Stimulated activated naive CD8-positive, alpha-beta T cell treated with anti-CD3 and anti-CD28 coated beads, Interleukin-15, amount 100 ng/mL, for 72 hours (primary cell): ENCODE measurements around the gene USP22.
"Not testable (repeated sequence)": the region's sequence is repeated elsewhere in the genome, so short reads cannot be mapped to it uniquely, and the experiment has no call there.

Source experiments
- ATAC-seq: fragments of 150-1000 bp; cut with Tn5 transposase; 2 replicates; pipeline ENCODE4 v1.10.0; 2021; ENCODE audit warnings: mild to moderate bottlenecking, moderate library complexity
- DNase-seq, 2 donors: peaks; one replicate each; pipeline ENCODE4 v3.0.0; 2021 to 2022
- H3K27ac Mint-ChIP-seq, 2 donors: one replicate each; pipeline ENCODE4 v1.8.0; 2022; ENCODE audit warnings: mild to moderate bottlenecking in 2 of 2, mixed read lengths in 2 of 2, moderate library complexity in 2 of 2
- H3K27me3 Mint-ChIP-seq: one replicate; pipeline ENCODE4 v1.8.0; 2022; ENCODE audit warnings: mixed read lengths
- H3K4me1 Mint-ChIP-seq: one replicate; pipeline ENCODE4 v1.8.0; 2022; ENCODE audit warnings: mild to moderate bottlenecking, mixed read lengths
- H3K4me3 Mint-ChIP-seq, 2 donors: one replicate each; pipeline ENCODE4 v1.8.0; 2022; ENCODE audit warnings: mild to moderate bottlenecking in 2 of 2, mixed read lengths in 2 of 2, moderate library complexity in 1 of 2
- H3K9me3 Mint-ChIP-seq, 2 donors: one replicate each; pipeline ENCODE4 v1.8.0; 2022; ENCODE audit warnings: mixed read lengths in 2 of 2

USP22 gene

DNA sequence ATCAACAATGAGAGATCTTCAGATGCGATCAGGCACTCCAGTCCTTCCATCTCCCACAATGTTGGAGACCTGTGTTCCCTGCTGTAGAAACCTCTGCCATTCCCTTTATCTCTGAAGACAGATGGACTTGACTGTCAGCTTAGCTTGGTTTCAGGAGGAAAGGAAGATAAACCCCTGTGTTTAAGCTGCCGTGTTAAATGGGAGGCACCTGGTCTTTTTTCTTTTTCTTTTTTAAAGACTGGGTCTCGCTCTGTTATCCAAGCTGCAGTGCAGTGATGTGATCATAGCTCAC is 63.1 kb downstream of the USP22 start:
- Mint-ChIP-seq H3K27me3 (peaks cover 54% of the 10 kb centered on the region), H3K4me3 (no peak overlapping the region), H3K27ac (no peak overlapping the region), H3K9me3 (no peaks in the 10 kb centered on the region), H3K4me1 (no peaks in the 10 kb centered on the region)
- no peak for ATAC-seq
- no peak for DNase-seq

DNA sequence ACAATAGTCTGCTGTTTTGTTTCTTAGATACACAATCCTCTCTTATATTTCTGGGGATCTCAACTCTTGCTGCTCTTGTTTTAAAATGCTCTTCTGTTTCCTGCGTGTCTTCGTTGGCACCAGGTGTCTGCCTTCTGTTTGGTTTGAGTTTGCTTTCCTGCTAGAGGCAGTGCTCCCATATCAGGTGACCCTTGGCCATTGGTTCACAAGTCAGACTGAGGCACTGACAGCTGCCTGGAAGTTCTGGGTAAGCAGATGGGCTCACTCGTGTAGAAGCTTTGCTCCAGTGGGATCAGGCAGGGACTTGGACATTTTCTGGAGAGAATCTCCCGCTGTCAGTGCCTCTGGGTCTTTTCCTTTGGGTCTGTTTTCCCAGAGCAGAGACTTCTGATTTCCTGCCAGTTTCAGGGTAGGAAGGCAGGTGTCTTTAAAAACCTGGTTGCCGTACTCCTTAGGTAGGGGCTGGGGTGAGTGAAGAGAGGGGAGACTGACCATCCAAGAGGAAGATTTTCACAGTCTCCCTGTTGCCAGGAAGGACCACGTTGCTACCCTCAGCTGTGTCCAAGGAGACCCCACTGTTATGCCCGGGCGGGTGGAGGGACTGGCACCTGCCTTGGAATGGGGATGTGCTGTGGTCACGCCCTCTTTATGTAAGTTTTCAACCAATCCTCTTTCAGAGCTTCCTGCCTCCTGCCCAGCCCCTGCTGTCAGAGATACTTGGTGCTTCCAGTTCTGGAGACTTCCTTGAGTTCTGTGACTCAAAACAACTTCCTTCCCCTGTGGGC is 63.6 kb downstream of the USP22 start:
- H3K27ac Mint-ChIP-seq, DNase-seq, ATAC-seq, H3K9me3 Mint-ChIP-seq, H3K4me3 Mint-ChIP-seq, H3K4me1 Mint-ChIP-seq: not testable (repeated sequence)
- peaks cover 54% of the 10 kb centered on the region for H3K27me3 Mint-ChIP-seq

DNA sequence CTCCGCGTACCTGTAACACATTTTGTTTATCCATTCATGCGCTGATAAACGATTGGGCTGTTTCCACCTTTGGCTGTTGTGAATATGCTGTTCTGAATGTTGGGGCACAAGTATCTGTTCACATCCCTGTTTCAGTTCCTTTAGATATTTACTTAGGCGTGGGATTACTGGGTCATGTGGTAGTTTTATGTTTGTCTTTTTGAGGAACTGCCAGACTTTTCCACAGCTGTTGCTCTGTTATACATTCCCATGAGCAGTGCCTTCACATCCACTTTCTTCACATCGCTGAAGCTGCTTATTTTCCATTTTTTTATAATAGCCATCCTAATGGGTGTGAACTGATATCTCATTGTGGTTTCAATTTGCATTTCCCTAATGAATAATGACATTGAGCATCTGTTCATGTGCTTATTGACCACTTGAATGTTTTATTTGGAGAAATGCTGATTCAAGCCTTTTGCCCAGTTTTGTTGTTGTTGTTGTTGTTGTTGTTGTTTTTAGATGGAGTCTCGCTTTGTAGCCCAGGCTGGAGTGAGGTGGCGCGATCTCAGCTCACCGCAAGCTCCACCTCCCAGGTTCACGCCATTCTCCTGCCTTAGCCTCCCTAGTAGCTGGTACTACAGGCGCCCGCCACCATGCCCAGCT is 65.1 kb downstream of the USP22 start:
- not testable (repeated sequence) for H3K27ac Mint-ChIP-seq, H3K9me3 Mint-ChIP-seq, DNase-seq, ATAC-seq, H3K4me3 Mint-ChIP-seq, H3K4me1 Mint-ChIP-seq
- peaks cover 54% of the 10 kb centered on the region for H3K27me3 Mint-ChIP-seq

DNA sequence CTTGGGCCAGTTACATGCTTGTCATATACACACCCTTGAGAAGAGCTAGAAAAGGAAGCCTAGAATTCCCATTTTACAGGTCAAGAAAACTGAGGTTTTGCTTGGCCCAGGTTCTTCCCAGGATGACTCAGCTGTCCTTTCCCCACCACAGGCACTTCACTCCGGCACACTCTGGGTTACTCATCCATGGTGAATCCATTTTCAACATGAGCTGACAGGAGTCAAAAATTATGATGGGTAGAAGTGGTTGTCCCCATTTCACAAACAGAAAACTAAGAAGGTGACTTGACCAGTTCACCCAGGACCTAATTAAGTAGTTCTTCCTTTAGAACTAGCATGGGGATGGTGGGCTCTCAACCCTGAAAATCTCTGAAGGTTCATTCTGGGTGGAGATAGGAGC is 67.2 kb downstream of the USP22 start:
- H3K4me1 Mint-ChIP-seq, result no peaks in the 10 kb centered on the region
- ATAC-seq (no peak), DNase-seq (no peak)
- no peaks in the 10 kb centered on the region for H3K9me3 Mint-ChIP-seq
- no peak overlapping the region for H3K27ac Mint-ChIP-seq
- no peak overlapping the region for H3K4me3 Mint-ChIP-seq
- peaks cover 43% of the 10 kb centered on the region for H3K27me3 Mint-ChIP-seq

DNA sequence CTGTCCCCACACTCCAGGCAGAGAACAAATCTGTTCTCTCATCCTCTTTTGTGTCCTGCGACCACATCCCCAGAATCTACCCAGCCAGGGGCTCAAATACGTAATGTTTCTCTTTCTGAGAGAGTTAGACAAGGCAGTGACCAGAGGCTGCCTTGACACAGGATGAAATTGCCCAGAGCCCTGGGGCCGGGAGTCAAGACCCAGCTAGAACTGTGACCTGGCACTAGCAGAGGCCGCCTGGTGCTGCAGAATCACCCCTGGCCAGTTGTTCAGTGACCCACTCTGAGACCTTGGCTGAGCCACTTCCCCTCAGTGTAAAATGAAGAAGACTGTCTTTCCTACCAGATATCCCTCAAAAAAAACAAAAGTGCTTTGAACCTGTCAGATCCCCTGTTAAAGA is 72.5 kb downstream of the USP22 start:
- Mint-ChIP-seq H3K27me3 (peaks cover 9% of the 10 kb centered on the region), H3K9me3 (no peaks in the 10 kb centered on the region), H3K4me3 (no peak overlapping the region), H3K27ac (peak overlapping the region in 1 of 2 donors; percentile 31), H3K4me1 (peaks cover 28% of the 10 kb centered on the region)
- ATAC-seq, result no peak
- DNase-seq, result no peak

DNA sequence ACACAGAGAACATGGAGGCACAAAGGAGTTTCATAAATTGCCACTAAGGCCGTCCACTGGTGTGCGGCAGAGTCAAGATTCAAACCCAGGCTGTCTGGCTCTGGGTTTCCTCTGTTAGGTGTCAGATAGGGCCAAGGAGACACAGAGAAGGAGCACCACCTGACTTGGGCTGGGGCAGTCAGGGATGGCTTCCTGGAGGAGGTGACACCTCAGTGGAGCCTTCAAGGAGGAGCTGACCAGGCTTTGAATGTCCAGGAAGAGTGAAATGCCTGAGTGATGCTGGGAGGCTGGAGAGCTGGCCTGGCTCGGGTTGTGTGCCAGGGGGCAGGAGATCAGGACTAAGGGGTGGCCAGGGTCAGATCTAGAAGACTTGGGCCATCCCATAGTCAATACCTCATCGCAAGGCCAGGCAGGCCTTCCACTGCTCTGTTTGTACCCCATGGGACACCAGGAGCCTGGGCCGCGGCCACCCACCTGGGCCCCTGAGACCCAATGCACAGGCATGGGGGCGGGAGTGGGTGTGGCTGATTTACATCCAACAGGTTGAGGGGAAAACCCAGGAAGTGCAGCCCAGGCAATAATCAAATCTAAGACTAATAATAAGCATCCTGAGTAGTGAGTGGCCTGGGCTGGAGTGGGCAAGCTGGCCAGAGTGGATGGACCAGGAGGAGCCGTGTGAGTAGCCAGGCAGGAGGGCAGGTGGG is 73.7 kb downstream of the USP22 start:
- peaks cover 15% of the 10 kb centered on the region for H3K27me3 Mint-ChIP-seq
- H3K27ac Mint-ChIP-seq, result peak overlapping the region; percentile 17 to 37
- H3K4me3 Mint-ChIP-seq, result no peak overlapping the region
- no peak for ATAC-seq
- H3K9me3 Mint-ChIP-seq, result no peaks in the 10 kb centered on the region
- peaks cover 28% of the 10 kb centered on the region for H3K4me1 Mint-ChIP-seq
- DNase-seq, result no peak

DNA sequence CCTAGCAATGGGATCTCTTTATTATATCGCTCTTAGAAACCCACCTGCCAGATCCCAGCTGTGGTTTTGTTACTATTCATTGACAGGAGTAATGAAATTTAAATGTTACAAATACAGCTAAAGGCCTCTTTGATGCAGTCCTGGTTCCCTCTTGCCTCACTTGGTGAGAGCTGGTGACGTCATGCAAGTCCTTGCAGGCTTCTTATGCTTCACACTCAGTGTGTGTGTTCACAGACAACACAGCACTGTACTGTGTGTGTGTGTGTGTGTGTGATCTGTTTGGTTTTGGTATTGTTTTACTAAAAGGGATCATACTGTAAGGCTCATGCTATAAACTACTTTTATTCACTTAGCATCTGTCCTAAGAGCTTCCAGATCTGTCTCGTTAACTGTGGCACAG is 75.0 kb downstream of the USP22 start:
- no peak overlapping the region for H3K4me3 Mint-ChIP-seq
- peaks cover 28% of the 10 kb centered on the region for H3K4me1 Mint-ChIP-seq
- H3K27ac Mint-ChIP-seq, result no peak overlapping the region
- no peak for DNase-seq
- no peak for ATAC-seq
- no peaks in the 10 kb centered on the region for H3K9me3 Mint-ChIP-seq
- H3K27me3 Mint-ChIP-seq, result peaks cover 20% of the 10 kb centered on the region

DNA sequence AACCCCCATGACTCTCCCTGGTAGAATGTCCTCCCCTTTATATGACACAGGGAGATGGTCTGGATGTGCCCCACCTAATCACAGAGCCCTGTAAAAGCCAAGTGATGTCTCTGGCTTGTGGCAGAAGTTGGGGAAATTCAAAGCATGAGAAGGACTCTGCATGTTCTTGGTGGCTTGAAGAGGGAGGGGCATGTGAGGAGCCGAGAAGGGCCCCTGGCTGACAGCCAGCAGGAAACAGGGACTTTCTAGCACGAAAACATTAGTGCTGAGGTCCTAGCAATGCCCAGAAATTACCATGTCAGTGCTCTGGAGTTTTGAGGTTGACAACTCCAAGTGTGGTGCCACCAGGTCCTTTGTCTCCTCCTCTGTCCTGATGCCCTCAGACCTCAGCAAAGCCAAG is 75.9 kb downstream of the USP22 start:
- Mint-ChIP-seq H3K9me3 (no peaks in the 10 kb centered on the region), H3K27me3 (peaks cover 20% of the 10 kb centered on the region), H3K4me1 (peaks cover 28% of the 10 kb centered on the region), H3K27ac (peak overlapping the region in 1 of 2 donors; percentile 69), H3K4me3 (no peak overlapping the region)
- peak in 1 of 2 donors; percentile 20 for DNase-seq
- ATAC-seq, result peak; percentile 73

DNA sequence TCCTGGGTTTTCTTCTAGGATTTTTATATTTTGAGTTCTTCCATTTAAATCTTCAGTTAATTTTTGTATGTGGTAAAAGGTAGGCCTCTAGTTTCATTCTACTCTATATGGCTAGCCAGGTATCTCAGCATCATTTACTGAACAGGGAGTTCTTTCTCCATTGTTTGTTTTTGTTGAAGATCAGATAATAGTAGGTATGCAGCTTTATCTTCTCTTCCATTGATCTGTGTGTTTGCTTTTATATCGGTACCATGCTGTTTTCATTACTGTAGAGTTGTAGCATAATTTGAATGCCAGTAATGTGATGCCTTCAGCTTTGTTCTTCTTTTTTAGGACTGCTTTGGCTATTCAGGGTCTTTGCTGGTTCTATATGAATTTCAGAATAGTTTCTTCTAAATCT is 77.3 kb downstream of the USP22 start:
- peaks cover 20% of the 10 kb centered on the region for H3K27me3 Mint-ChIP-seq
- peak overlapping the region in 1 of 2 donors; percentile 47 for H3K27ac Mint-ChIP-seq
- peaks cover 28% of the 10 kb centered on the region for H3K4me1 Mint-ChIP-seq
- no peaks in the 10 kb centered on the region for H3K9me3 Mint-ChIP-seq
- ATAC-seq, result no peak
- no peak for DNase-seq
- no peak overlapping the region for H3K4me3 Mint-ChIP-seq

DNA sequence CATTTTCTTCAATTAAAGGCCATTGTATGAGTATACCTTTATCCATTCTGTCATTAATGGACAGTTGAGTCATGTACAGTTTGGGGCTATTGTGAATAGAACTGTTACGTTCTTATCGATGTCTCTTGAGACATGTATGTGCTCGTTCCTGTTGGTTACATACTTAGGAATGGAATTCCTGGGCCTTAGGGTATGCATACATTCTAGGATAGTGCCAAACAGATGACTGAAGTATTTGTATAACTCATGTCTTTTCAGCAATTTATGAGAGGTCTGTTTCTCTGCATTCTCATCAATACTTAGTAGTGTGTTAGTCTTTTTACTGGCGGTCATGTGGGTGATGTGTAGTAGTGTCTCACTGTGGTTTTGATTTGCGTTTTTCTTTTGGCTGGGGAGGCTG is 81.2 kb downstream of the USP22 start:
- Mint-ChIP-seq H3K9me3 (no peaks in the 10 kb centered on the region), H3K27ac (no peak overlapping the region), H3K4me1 (peaks cover 1% of the 10 kb centered on the region), H3K4me3 (no peak overlapping the region), H3K27me3 (peaks cover 38% of the 10 kb centered on the region)
- DNase-seq (no peak), ATAC-seq (no peak)

DNA sequence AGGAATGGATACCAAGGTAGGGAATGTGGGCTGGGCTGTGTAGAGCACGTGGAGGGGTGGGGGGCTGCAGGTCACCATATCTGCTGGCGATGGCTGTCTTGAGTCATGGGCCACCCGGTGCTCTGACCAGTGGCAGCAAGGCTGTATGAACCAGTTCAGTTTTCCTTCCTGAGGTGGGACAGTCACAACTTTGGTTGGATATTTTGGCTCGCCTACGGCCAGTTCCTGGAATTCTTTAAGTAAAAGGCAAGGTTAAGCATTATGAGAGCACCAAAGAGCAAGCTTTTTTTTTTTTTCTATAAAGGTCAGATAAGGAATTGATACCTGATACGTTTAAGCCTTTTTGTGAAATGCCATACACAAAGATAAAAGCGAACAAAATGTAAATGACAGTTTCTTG is 81.9 kb downstream of the USP22 start:
- Mint-ChIP-seq H3K27ac (no peak overlapping the region), H3K9me3 (no peaks in the 10 kb centered on the region), H3K4me1 (no peaks in the 10 kb centered on the region), H3K4me3 (no peak overlapping the region), H3K27me3 (peaks cover 45% of the 10 kb centered on the region)
- DNase-seq, result no peak
- ATAC-seq, result no peak

DNA sequence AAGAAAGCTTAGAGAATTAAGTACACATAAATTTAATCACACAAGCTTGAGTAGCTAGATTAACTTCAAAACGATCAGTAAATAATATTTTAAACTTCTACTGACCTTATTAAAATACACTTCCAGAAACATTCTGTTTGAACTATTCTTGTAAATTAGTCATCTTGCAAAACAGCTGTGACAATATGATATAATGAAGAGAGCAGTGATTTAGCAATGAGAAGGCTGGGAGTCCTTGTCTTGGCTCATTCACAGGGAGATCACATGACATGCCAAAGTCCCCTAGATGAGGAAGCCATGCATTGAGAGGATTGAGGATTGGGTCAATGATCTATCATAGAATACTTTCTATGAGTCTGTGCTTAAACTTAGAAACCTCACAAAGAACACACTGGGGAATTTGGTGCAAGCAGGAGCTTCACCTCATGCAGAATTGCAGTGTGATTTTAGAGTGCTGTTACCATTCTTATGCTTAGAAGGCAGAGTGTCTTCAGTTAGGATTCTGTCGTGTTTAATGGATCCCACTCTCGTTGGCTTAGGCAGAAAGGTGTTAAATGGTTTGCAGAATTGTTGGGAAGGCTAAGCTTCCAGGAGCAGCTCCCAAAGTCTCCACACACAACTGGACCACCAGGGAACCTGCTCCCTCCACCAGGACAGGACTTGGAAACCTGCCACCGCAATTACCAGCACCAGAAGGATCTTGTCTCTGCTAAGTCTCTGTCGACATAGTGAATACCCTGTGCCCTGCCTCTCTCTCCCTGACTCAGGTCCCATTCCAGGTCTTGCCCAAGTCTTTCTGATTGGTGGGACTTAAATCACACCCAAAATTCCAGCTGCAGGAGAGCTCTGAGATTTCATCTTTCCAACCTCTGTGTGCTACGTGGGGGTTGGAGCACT is 87.1 kb downstream of the USP22 start:
- DNase-seq (no peak), ATAC-seq (no peak)
- Mint-ChIP-seq H3K4me1 (no peaks in the 10 kb centered on the region), H3K9me3 (no peaks in the 10 kb centered on the region), H3K27ac (no peak overlapping the region), H3K27me3 (peaks cover 52% of the 10 kb centered on the region), H3K4me3 (no peak overlapping the region)

DNA sequence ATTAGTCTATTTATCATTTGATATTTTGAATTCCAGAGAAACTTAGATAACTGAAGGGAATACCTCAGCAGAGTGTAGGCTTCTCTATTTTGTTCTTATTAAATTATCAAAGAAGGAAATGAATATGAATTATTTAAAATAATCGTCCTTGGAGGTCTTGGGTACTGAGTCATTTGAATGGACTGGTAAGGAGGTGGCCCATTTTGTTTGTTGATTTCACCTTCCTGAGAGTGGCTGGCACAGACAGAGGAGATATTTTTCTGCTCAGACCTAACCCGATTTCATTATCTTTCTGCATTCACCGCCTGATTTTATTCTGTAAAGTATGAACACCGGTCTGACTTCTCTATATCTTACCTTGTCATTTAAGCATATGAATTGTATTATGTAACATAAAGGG is 88.0 kb downstream of the USP22 start:
- no peak for ATAC-seq
- Mint-ChIP-seq H3K27ac (no peak overlapping the region), H3K4me1 (no peaks in the 10 kb centered on the region), H3K27me3 (peaks cover 61% of the 10 kb centered on the region), H3K9me3 (no peaks in the 10 kb centered on the region), H3K4me3 (no peak overlapping the region)
- DNase-seq, result no peak

DNA sequence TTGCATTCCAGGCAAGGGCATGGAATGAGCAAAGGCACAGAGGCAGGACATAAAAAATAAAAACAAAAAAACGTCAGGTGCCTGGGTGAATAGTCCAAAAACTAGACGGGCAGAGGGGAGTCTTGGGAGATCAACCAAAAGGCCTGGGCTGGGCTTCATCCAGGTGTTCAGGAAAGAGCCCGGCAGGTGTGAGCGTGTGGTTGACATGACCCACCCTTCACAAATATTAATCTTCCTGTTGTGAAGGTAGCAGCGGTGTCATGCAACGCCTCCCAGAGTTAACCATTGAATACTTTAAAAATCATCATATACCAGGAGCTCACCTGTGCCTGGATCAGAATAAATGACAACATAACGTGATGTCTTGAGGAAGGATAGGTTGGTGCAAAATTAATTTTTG is 90.6 kb downstream of the USP22 start:
- Mint-ChIP-seq H3K4me1 (no peaks in the 10 kb centered on the region), H3K4me3 (no peak overlapping the region), H3K27me3 (peaks cover 42% of the 10 kb centered on the region), H3K27ac (no peak overlapping the region), H3K9me3 (no peaks in the 10 kb centered on the region)
- ATAC-seq (no peak), DNase-seq (no peak)
